GM19193 (cell line): Measurements from ENCODE around the gene PIK3C2G.

Source experiments
- POLR2A ChIP-seq: IDR thresholded peaks from 4 replicates; pipeline ENCODE4 v1.6.1; 2011; ENCODE audit not compliant: insufficient read depth, insufficient read length; ENCODE audit errors: extremely low read depth

The PIK3C2G gene

GRCh38 chr12:18578191-18578590 lies 316.9 kb downstream of the PIK3C2G start:
- TF ChIP-seq POLR2A = no peak

DNA sequence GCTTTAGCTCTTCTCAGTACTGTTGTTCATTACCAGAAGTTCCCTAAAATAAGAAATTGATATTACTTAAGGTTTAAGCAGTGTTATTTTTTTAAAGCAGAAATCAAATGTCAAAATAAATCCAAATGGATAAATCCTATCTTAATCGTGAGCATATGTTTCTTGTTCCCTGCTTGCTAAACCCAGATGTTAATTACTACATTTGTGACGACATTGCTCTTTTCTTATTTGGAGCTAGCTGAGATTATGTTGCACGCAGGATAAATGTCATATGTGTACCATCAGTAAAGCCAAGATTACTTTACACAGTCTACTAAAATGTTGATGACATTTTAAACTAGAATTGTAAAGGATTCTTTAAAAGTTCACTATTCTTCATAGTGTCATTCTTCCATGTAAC lies 319.0 kb downstream of the PIK3C2G start:
- TF ChIP-seq POLR2A = no peak

DNA sequence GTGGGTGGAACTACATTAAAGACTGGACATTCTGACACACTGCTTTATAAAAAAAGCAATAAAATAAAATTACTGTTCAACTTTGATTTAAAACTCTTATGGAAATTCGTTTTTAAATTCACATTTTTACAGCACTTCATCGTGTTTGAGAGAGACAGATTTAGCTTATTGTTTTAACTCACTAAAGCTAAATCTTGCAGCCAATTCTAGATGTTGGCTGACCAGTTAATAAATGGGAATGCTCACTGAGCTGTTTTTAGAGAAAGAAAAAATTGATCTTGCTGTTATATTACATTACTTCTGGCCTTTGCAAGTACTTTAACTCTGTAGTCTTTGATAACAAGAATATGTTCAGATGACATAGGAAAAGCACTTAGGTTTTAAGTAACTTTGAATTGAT lies 319.4 kb downstream of the PIK3C2G start:
- TF ChIP-seq POLR2A = no peak

GRCh38 chr12:18581232-18581962 lies 320.1 kb downstream of the PIK3C2G start:
- TF ChIP-seq POLR2A = no peak

DNA sequence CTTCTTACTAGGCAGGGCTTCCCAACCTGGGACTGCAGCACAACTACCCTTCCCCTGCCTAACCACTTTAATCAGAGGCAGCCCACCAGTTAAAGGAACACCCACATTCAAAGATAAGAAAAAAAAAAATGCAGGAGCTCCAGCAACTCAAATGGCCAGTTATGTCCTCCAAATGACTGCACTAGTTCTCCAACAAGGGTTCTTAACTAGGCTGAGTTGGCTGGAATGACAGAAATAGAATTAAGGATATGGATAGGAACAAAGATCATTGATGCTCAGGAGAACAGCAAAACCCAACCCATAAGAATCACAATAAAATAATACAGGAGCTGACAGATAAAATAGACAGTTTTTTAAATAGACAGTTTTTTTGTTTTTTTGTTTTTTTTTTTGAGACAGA lies 322.3 kb downstream of the PIK3C2G start:
- TF ChIP-seq POLR2A = no peak

DNA sequence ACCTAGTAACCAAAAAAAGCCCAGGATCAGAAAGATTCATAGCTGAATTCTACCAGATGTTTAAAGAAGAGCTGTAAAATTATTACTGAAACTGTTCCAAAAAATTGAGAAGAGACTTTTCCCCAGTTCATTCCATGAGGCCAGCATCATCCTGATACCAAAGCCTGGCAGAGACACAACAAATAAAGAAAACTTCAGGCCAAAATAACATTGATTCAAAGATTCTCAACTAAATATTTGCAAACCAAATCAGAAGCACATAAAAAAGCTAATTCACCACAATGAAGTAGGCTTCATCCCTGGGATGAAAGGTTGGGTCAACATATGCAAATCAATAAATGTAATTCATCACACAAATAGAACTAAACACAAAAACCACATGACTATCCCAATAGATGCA lies 325.3 kb downstream of the PIK3C2G start:
- no peak for TF ChIP-seq POLR2A

GRCh38 chr12:18589316-18589715 lies 328.0 kb downstream of the PIK3C2G start:
- TF ChIP-seq POLR2A = no peak

DNA sequence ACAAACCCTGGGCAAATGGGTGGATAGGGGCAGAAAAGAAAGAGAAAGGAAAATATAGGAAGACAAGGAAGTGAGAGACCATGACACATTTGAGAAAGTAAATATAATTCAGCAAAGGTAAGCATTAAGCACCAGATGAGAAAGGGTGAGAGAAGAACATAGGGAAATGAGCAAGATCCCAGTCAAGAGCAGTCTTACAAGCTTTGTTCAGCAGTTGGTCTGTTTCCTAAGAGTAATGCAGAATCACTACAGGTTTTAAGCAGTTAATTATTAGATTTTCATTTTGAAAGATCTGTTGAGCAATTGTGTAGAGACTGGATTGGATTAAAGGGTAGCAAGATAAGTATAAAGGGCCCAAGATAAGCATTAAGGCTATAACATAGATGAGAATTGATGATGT lies 330.2 kb downstream of the PIK3C2G start:
- TF ChIP-seq POLR2A = no peak

DNA sequence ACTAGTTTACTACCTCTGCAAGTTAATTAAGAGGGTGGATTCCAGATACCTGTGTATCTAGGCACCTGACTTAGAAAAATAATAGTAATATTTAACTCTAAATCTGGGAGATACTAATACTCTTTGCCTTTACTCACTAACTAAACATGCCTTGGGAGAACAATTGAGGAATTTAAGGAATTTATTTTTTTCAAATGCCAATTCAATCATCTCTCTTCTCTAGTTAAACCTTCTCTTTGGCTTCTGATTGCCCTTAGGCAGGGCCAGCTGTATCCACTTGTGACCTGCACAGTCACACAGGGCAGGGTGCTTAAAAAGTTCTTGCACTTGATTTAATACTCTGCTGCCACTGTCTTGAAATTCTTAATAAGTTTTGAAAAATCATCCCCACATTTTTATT lies 334.1 kb downstream of the PIK3C2G start:
- no peak for TF ChIP-seq POLR2A

DNA sequence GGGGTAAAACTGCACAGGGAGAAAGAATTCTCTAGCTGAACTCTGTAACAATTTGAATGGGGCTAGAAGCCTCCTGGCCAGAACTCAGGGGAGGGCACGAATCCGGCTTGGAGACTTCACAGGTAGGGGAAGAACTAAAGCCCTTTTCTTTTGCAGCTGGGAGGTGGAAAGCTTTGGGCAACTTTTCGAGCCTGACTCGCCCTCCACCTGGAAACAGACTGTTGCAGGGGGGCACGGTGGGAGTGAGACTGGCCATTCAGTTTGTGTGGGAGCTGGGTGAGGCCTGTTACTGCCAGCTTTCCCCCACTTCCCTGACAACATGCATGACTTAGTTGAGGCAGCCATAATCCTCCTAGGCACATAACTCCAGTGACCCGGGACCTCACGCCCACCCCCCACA lies 340.6 kb downstream of the PIK3C2G start:
- no peak for TF ChIP-seq POLR2A

GRCh38 chr12:18612971-18613370 lies 351.7 kb downstream of the PIK3C2G start:
- no peak for TF ChIP-seq POLR2A

DNA sequence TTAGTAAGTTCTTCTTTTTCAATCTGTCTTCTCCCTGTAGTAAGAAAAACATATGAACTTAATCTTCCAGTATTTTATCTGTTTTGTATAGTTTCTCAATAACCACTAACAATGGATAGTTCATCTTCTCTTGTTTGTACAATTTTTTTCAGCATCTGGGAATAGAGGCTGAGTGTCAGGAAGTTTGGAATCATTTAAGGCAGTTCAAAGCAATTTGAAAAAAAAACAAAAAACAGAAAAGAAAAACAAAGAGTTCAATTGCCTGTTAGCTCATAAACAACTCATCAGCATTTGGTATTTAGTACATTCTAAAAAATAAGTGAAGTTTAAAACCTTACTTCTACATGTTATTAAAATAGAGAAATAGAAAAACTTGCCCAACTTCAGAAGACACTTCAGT lies 359.7 kb downstream of the PIK3C2G start:
- TF ChIP-seq POLR2A = no peak

DNA sequence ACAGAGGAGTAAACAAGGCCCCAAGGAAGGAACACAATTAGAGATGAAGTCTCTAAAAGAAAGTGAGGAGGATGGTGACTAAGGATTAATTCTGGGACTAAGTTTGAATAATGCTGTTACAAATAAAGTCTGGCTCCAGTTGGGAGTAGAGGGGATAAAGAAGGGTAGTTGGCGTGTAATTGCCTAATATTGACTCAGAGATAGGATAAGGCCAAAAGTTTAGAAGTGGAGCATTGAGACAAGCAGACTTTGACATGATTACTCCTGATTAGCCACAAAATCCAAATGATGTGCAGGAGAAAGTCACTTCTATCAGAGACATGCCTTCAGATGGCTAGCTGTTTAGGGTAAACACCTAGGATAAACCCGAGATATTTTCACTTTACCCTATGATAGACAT lies 368.1 kb downstream of the PIK3C2G start:
- no peak for TF ChIP-seq POLR2A

- TF ChIP-seq POLR2A = no peak
Observed at GRCh38 chr12:18629916-18630315, 368.6 kb downstream of the PIK3C2G start.

- TF ChIP-seq POLR2A = no peak
Observed at GRCh38 chr12:18631339-18631738, 370.0 kb downstream of the PIK3C2G start.

DNA sequence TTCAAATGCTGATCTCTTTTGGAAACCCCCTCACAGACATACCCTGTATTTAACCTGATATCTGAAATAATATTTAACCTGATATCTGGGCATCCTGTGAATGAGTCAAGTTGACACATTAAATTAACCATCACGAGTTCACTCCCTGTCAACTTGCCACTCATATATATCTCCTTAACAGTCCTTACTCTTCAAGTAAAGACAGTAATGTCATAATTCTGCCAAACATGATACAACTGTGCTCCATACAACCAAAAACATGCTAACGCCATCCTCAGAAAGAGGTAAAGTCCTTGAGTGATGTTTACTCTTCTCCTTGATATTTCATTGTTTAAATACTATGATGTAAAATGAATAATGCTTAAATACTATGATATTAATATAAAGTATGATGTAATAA lies 371.5 kb downstream of the PIK3C2G start:
- TF ChIP-seq POLR2A = no peak

DNA sequence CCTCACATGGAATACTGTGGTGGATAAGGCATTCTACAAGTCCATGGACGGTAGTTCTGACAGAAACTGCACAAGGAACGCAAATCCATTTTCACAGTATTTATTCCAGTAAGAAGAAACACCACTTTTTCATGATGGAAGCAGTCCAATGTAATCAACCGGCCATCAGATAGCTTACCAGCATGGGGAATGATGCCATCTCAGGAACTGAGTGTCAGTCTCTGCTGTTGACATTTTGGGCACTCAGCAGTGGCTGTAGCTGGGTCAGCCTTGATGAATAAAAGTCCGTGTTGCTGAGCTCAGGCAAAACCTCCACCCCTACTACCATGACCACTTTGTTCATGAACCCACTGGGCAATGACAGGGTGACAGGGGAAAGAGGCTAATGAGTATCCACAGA lies 373.1 kb downstream of the PIK3C2G start:
- no peak for TF ChIP-seq POLR2A
